ENCODE data around the gene B3GALT6.

The B3GALT6 gene

GRCh38 chr1:1207571-1207892 is 24.5 kb upstream of the B3GALT6 start:
- H2AFZ ChIP-seq (ENCODE audit: low read depth) = no peak overlapping the region
- H3K27ac ChIP-seq = no peak overlapping the region
- peaks cover 69% of the 10 kb centered on the region for H3K27me3 ChIP-seq (ENCODE audit: insufficient read depth, low read depth)
- no peaks in the 10 kb centered on the region for H3K36me3 ChIP-seq (ENCODE audit: insufficient read depth)
- no peak overlapping the region for H3K9ac ChIP-seq
- H3K4me2 ChIP-seq = no peak overlapping the region; the same call in 1 of the 2 replicates
- H3K79me2 ChIP-seq (ENCODE audit: insufficient read depth, low read depth) = no peaks in the 10 kb centered on the region
- peaks cover 26% of the 10 kb centered on the region for H3K4me1 ChIP-seq (ENCODE audit: low read depth, poor library complexity, severe bottlenecking)
- TF ChIP-seq CTCF (conservative IDR thresholded peaks at IDR 0.05; ENCODE audit: low read depth, low read length) = no peak
- no peaks in the 10 kb centered on the region for H4K20me1 ChIP-seq (ENCODE audit: insufficient read depth)
- no peak overlapping the region for H3K4me3 ChIP-seq (IDR thresholded peaks at IDR 0.05; ENCODE audit: insufficient read depth, low read depth, low read length)

GRCh38 chr1:1208713-1209433 is 23.2 kb upstream of the B3GALT6 start:
- H3K27ac ChIP-seq = no peak overlapping the region

GRCh38 chr1:1210726-1211540 is 21.1 kb upstream of the B3GALT6 start:
- H3K36me3 ChIP-seq (ENCODE audit: insufficient read depth) = no peaks in the 10 kb centered on the region
- TF ChIP-seq CTCF (conservative IDR thresholded peaks at IDR 0.05; ENCODE audit: low read depth, low read length) = no peak
- no peak overlapping the region for H3K9ac ChIP-seq
- H3K27ac ChIP-seq = no peak overlapping the region
- no peak overlapping the region for H3K4me3 ChIP-seq (IDR thresholded peaks at IDR 0.05; ENCODE audit: insufficient read depth, low read depth, low read length)
- no peak overlapping the region for H2AFZ ChIP-seq (ENCODE audit: low read depth)
- H4K20me1 ChIP-seq (ENCODE audit: insufficient read depth) = no peaks in the 10 kb centered on the region
- peaks cover 38% of the 10 kb centered on the region for H3K4me1 ChIP-seq (ENCODE audit: low read depth, poor library complexity, severe bottlenecking)
- peaks cover 36% of the 10 kb centered on the region for H3K27me3 ChIP-seq (ENCODE audit: insufficient read depth, low read depth)
- no peaks in the 10 kb centered on the region for H3K79me2 ChIP-seq (ENCODE audit: insufficient read depth, low read depth)
- no peak overlapping the region for H3K4me2 ChIP-seq

More at GRCh38 chr1:1208713-1209433, 23.2 kb upstream of the B3GALT6 start:
- Histone ChIP-seq H3K79me2 (ENCODE audit: insufficient read depth, low read depth) (no peaks in the 10 kb centered on the region), H3K4me2 (peak overlapping the region; percentile 57; the same call in 1 of the 2 replicates), H2AFZ (ENCODE audit: low read depth) (peak overlapping the region; percentile 42; the same call in 1 of the 2 replicates), H3K9ac (no peak overlapping the region), H4K20me1 (ENCODE audit: insufficient read depth) (no peaks in the 10 kb centered on the region), H3K4me3 (IDR thresholded peaks at IDR 0.05; ENCODE audit: insufficient read depth, low read depth, low read length) (no peak overlapping the region), H3K36me3 (ENCODE audit: insufficient read depth) (no peaks in the 10 kb centered on the region), H3K4me1 (ENCODE audit: low read depth, poor library complexity, severe bottlenecking) (peaks cover 26% of the 10 kb centered on the region), H3K27me3 (ENCODE audit: insufficient read depth, low read depth) (peaks cover 56% of the 10 kb centered on the region)
- no peak for TF ChIP-seq CTCF (conservative IDR thresholded peaks at IDR 0.05; ENCODE audit: low read depth, low read length)

- Histone ChIP-seq H3K36me3 (ENCODE audit: insufficient read depth) (no peaks in the 10 kb centered on the region), H3K4me2 (no peak overlapping the region), H3K9ac (no peak overlapping the region), H3K4me1 (ENCODE audit: low read depth, poor library complexity, severe bottlenecking) (peaks cover 34% of the 10 kb centered on the region), H3K4me3 (IDR thresholded peaks at IDR 0.05; ENCODE audit: insufficient read depth, low read depth, low read length) (no peak overlapping the region), H3K79me2 (ENCODE audit: insufficient read depth, low read depth) (no peaks in the 10 kb centered on the region), H3K27ac (no peak overlapping the region), H4K20me1 (ENCODE audit: insufficient read depth) (no peaks in the 10 kb centered on the region), H3K27me3 (ENCODE audit: insufficient read depth, low read depth) (peaks cover 28% of the 10 kb centered on the region), H2AFZ (ENCODE audit: low read depth) (no peak overlapping the region)
- no peak for TF ChIP-seq CTCF (conservative IDR thresholded peaks at IDR 0.05; ENCODE audit: low read depth, low read length)
Measured at GRCh38 chr1:1211541-1212441, 20.2 kb upstream of the B3GALT6 start.

Measured in KMS-11 (cell line).